Measurements from ENCODE around the gene DNAJA4.

GRCh38 chr15:78223396-78224022, 40.9 kb upstream of the DNAJA4 start:
- TF ChIP-seq YY1 (IDR thresholded peaks at IDR 0.05; ENCODE audit: insufficient read depth, insufficient read length) (no peak), SUZ12 (IDR thresholded peaks at IDR 0.05; ENCODE audit: extremely low read depth, insufficient read depth, insufficient read length) (no peak)

Measured in NT2/D1 (cell line).